Measurements from ENCODE around the gene RAD9B. TPM values are rescaled to one million over a fixed set of nuclear protein-coding genes. Genes with fewer than 3 reads are reported as not detected.

Gene RAD9B
- total and polyA plus RNA-seq, 2 of the 13 experiments (the other 11 are each of a cell fraction or from before 2014, with no cell fraction given) = 0.05 to 0.38 TPM

GRCh38 chr12:110467847-110468213, 34.3 kb upstream of the RAD9B start (continued):
- TF ChIP-seq ZNF281 (CRISPR knock-in tag; IDR thresholded peaks at IDR 0.05; ENCODE audit: borderline replicate concordance) (no peak), NFRKB (IDR thresholded peaks at IDR 0.05) (0 out of 2 replicates have a peak, but pooled peaks have one; percentile 17), SIN3A (IDR thresholded peaks at IDR 0.05; ENCODE audit: borderline replicate concordance, low read depth, low read length) (peak; percentile 60; the same call in 1 of the 2 replicates), ZNF546 (CRISPR knock-in tag; conservative IDR thresholded peaks at IDR 0.05) (no peak), ZNF138 (CRISPR knock-in tag; IDR thresholded peaks at IDR 0.05; ENCODE audit: low read depth) (no peak), PHF8 (CRISPR knock-in tag; IDR thresholded peaks at IDR 0.05) (peak; percentile 71; the same call in 1 of the 2 replicates), SNAI1 (CRISPR knock-in tag; IDR thresholded peaks at IDR 0.05; ENCODE audit: borderline replicate concordance) (0 out of 2 replicates have a peak, but pooled peaks have one; percentile 15), SMARCC2 (IDR thresholded peaks at IDR 0.05) (no peak), ZEB1 (IDR thresholded peaks at IDR 0.05; ENCODE audit: insufficient replicate concordance, low read depth) (peak; percentile 47), ZNF18 (CRISPR knock-in tag; IDR thresholded peaks at IDR 0.05; ENCODE audit: insufficient replicate concordance) (peak; percentile 66), ZBTB2 (CRISPR knock-in tag; IDR thresholded peaks at IDR 0.05; ENCODE audit: low read depth) (0 out of 2 replicates have a peak, but pooled peaks have one; percentile 40), HOMEZ (CRISPR knock-in tag; IDR thresholded peaks at IDR 0.05; ENCODE audit: low read depth) (no peak), E2F1 (CRISPR knock-in tag; IDR thresholded peaks at IDR 0.05) (peak; percentile 36; the same call in 1 of the 2 replicates)
- TF ChIP-seq, protein P1, sequence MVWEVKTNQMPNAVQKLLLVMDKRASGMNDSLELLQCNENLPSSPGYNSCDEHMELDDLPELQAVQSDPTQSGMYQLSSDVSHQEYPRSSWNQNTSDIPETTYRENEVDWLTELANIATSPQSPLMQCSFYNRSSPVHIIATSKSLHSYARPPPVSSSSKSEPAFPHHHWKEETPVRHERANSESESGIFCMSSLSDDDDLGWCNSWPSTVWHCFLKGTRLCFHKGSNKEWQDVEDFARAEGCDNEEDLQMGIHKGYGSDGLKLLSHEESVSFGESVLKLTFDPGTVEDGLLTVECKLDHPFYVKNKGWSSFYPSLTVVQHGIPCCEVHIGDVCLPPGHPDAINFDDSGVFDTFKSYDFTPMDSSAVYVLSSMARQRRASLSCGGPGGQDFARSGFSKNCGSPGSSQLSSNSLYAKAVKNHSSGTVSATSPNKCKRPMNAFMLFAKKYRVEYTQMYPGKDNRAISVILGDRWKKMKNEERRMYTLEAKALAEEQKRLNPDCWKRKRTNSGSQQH (CRISPR knock-in tag; IDR thresholded peaks at IDR 0.05; ENCODE audit: low read depth) = 0 out of 2 replicates have a peak, but pooled peaks have one; percentile 51
- TF ChIP-seq, protein P2, sequence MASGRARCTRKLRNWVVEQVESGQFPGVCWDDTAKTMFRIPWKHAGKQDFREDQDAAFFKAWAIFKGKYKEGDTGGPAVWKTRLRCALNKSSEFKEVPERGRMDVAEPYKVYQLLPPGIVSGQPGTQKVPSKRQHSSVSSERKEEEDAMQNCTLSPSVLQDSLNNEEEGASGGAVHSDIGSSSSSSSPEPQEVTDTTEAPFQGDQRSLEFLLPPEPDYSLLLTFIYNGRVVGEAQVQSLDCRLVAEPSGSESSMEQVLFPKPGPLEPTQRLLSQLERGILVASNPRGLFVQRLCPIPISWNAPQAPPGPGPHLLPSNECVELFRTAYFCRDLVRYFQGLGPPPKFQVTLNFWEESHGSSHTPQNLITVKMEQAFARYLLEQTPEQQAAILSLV (CRISPR knock-in tag; IDR thresholded peaks at IDR 0.05; ENCODE audit: borderline replicate concordance) = no peak

Data from HepG2 (cell line).